ENCODE results near the gene EFNA2. TPM values are rescaled to one million over a fixed set of nuclear protein-coding genes. Genes with fewer than 3 reads are reported as not detected.
A peak's percentile ranks its signal among the peaks of the same experiment; 100 is the strongest.

EFNA2 gene
- total RNA-seq, 4 donors from 2014 or later: not detected

- ATAC-seq (ENCODE audit: low FRiP score) (no peak), DNase-seq (ENCODE audit: low spot score) (no peak)
- TF ChIP-seq CTCF (IDR thresholded peaks at IDR 0.05): peak in 2 of 3 donors; percentile 79 to 99
These were observed 18.7 kb upstream of the EFNA2 start for GRCh38 chr19:1266916-1267476.

GRCh38 chr19:1267477-1268225 is 18.0 kb upstream of the EFNA2 start:
- DNase-seq (ENCODE audit: low spot score) (no peak), ATAC-seq (ENCODE audit: low FRiP score) (no peak)
- TF ChIP-seq CTCF (IDR thresholded peaks at IDR 0.05): no peak

- no peak for TF ChIP-seq CTCF (IDR thresholded peaks at IDR 0.05)
- ATAC-seq (ENCODE audit: low FRiP score): no peak
- no peak for DNase-seq (ENCODE audit: low spot score)
These were observed 17.2 kb upstream of the EFNA2 start for GRCh38 chr19:1268226-1269064.

GRCh38 chr19:1269065-1269477 is 16.6 kb upstream of the EFNA2 start, which contains the start of gene CIRBP:
Gene CIRBP (plus strand): TSS chr19:1269332. CDS start chr19:1270934, 1,602 bp downstream.
- peak; percentile 53 for ATAC-seq (ENCODE audit: low FRiP score)
- DNase-seq (ENCODE audit: low spot score): peak; percentile 99
- no peak for TF ChIP-seq CTCF (IDR thresholded peaks at IDR 0.05)

- peak; percentile 20 for ATAC-seq (ENCODE audit: low FRiP score)
- TF ChIP-seq CTCF (IDR thresholded peaks at IDR 0.05): no peak
These were observed 16.0 kb upstream of the EFNA2 start for GRCh38 chr19:1269478-1270212.

GRCh38 chr19:1270213-1270853 is 15.3 kb upstream of the EFNA2 start:
- TF ChIP-seq CTCF (IDR thresholded peaks at IDR 0.05): no peak
- DNase-seq (ENCODE audit: low spot score) (no peak), ATAC-seq (ENCODE audit: low FRiP score) (no peak)

More at GRCh38 chr19:1269478-1270212, 16.0 kb upstream of the EFNA2 start:
- no peak for DNase-seq (ENCODE audit: low spot score)
